ENCODE data around the gene USP46.

Gene USP46

GRCh38 chr4:52659001-52659721, at the start of gene USP46:
TSS of gene USP46 (minus strand) at chr4:52659301. CDS start at chr4:52659150, 151 bp downstream.
- in situ Hi-C loops (cut with HindIII; ENCODE audit: low sequenced_read_pairs) = no loop called here

- in situ Hi-C loops (cut with HindIII; ENCODE audit: low sequenced_read_pairs) = no loop called here
These were observed 45.6 kb upstream of the USP46 start for GRCh38 chr4:52704661-52705060.

- in situ Hi-C loops (cut with HindIII; ENCODE audit: low sequenced_read_pairs) = no loop called here
These were observed 45.0 kb upstream of the USP46 start for GRCh38 chr4:52704133-52704532.

- in situ Hi-C loops (cut with HindIII; ENCODE audit: low sequenced_read_pairs) = no loop called here
These were observed 42.1 kb upstream of the USP46 start for GRCh38 chr4:52701207-52701606.

- in situ Hi-C loops (cut with HindIII; ENCODE audit: low sequenced_read_pairs) = no loop called here
These were observed 35.8 kb upstream of the USP46 start for GRCh38 chr4:52694936-52695335.

- in situ Hi-C loops (cut with HindIII; ENCODE audit: low sequenced_read_pairs) = no loop called here
These were observed 34.4 kb upstream of the USP46 start for GRCh38 chr4:52693492-52693891.

GRCh38 chr4:52689096-52689495, 30.0 kb upstream of the USP46 start:
- in situ Hi-C loops (cut with HindIII; ENCODE audit: low sequenced_read_pairs) = no loop called here

- in situ Hi-C loops (cut with HindIII; ENCODE audit: low sequenced_read_pairs) = no loop called here
These were observed 28.6 kb upstream of the USP46 start for GRCh38 chr4:52687696-52688095.

GRCh38 chr4:52685316-52685715, 26.2 kb upstream of the USP46 start:
- in situ Hi-C loops (cut with HindIII; ENCODE audit: low sequenced_read_pairs) = no loop called here

GRCh38 chr4:52684896-52685295, 25.8 kb upstream of the USP46 start:
- in situ Hi-C loops (cut with HindIII; ENCODE audit: low sequenced_read_pairs) = no loop called here

- in situ Hi-C loops (cut with HindIII; ENCODE audit: low sequenced_read_pairs) = no loop called here
These were observed 21.3 kb upstream of the USP46 start for GRCh38 chr4:52680381-52680780.

- in situ Hi-C loops (cut with HindIII; ENCODE audit: low sequenced_read_pairs) = no loop called here
These were observed 17.4 kb upstream of the USP46 start for GRCh38 chr4:52676536-52676935.

GRCh38 chr4:52675111-52675510, 16.0 kb upstream of the USP46 start:
- in situ Hi-C loops (cut with HindIII; ENCODE audit: low sequenced_read_pairs) = no loop called here

- in situ Hi-C loops (cut with HindIII; ENCODE audit: low sequenced_read_pairs) = no loop called here
These were observed 11.6 kb upstream of the USP46 start for GRCh38 chr4:52670739-52671138.

GRCh38 chr4:52670121-52670520, 11.0 kb upstream of the USP46 start:
- in situ Hi-C loops (cut with HindIII; ENCODE audit: low sequenced_read_pairs) = no loop called here

- in situ Hi-C loops (cut with HindIII; ENCODE audit: low sequenced_read_pairs) = no loop called here
These were observed 6.5 kb upstream of the USP46 start for GRCh38 chr4:52665592-52665991.

GRCh38 chr4:52664479-52664878, 5.4 kb upstream of the USP46 start:
- in situ Hi-C loops (cut with HindIII; ENCODE audit: low sequenced_read_pairs) = no loop called here

GRCh38 chr4:52661966-52662690, 3.0 kb upstream of the USP46 start:
- in situ Hi-C loops (cut with HindIII; ENCODE audit: low sequenced_read_pairs) = no loop called here

GRCh38 chr4:52660643-52661042, 1.5 kb upstream of the USP46 start:
- in situ Hi-C loops (cut with HindIII; ENCODE audit: low sequenced_read_pairs) = no loop called here

GRCh38 chr4:52659722-52660261, 691 bp upstream of the USP46 start:
- in situ Hi-C loops (cut with HindIII; ENCODE audit: low sequenced_read_pairs) = no loop called here

- in situ Hi-C loops (cut with HindIII; ENCODE audit: low sequenced_read_pairs) = no loop called here
These were observed 480 bp downstream of the USP46 start for GRCh38 chr4:52658641-52659000.

Measured in endothelial cell of hepatic sinusoid (primary cell).